ENCODE results near the gene LDAH.

Gene LDAH

GRCh38 chr2:20702563-20702962 lies 120.3 kb downstream of the LDAH start:
- DNase-seq (ENCODE audit: low read depth) = no peak
- no peak overlapping the region for H3K4me3 ChIP-seq (ENCODE audit: low read depth, low read length)
- no peak for TF ChIP-seq CTCF (IDR thresholded peaks at IDR 0.05; ENCODE audit: insufficient read depth, low read depth, low read length, missing control alignments)

- no peak for DNase-seq (ENCODE audit: low read depth)
- no peak for TF ChIP-seq CTCF (IDR thresholded peaks at IDR 0.05; ENCODE audit: insufficient read depth, low read depth, low read length, missing control alignments)
- H3K4me3 ChIP-seq (ENCODE audit: low read depth, low read length) = no peak overlapping the region
Measured at GRCh38 chr2:20698916-20699613, 123.8 kb downstream of the LDAH start.

GRCh38 chr2:20697322-20697934 lies 125.5 kb downstream of the LDAH start:
- DNase-seq (ENCODE audit: low read depth) = no peak
- H3K4me3 ChIP-seq (ENCODE audit: low read depth, low read length) = no peak overlapping the region
- no peak for TF ChIP-seq CTCF (IDR thresholded peaks at IDR 0.05; ENCODE audit: insufficient read depth, low read depth, low read length, missing control alignments)

GRCh38 chr2:20696366-20696765 lies 126.5 kb downstream of the LDAH start:
- DNase-seq (ENCODE audit: low read depth) = no peak
- H3K4me3 ChIP-seq (ENCODE audit: low read depth, low read length) = no peak overlapping the region
- TF ChIP-seq CTCF (IDR thresholded peaks at IDR 0.05; ENCODE audit: insufficient read depth, low read depth, low read length, missing control alignments) = no peak

GRCh38 chr2:20693317-20693716 lies 129.6 kb downstream of the LDAH start:
- no peak for TF ChIP-seq CTCF (IDR thresholded peaks at IDR 0.05; ENCODE audit: insufficient read depth, low read depth, low read length, missing control alignments)
- no peak overlapping the region for H3K4me3 ChIP-seq (ENCODE audit: low read depth, low read length)
- DNase-seq (ENCODE audit: low read depth) = no peak

GRCh38 chr2:20692081-20692480 lies 130.8 kb downstream of the LDAH start:
- no peak overlapping the region for H3K4me3 ChIP-seq (ENCODE audit: low read depth, low read length)
- no peak for TF ChIP-seq CTCF (IDR thresholded peaks at IDR 0.05; ENCODE audit: insufficient read depth, low read depth, low read length, missing control alignments)
- DNase-seq (ENCODE audit: low read depth) = no peak
